ENCODE measurements around the gene ZDHHC12. TPM values are rescaled to one million over a fixed set of nuclear protein-coding genes. Genes with fewer than 3 reads are reported as not detected.
A peak's percentile ranks its signal among the peaks of the same experiment; 100 is the strongest.

The ZDHHC12 gene
- total RNA-seq, 4 donors from 2014 or later: 35.6 to 190 (median 123) TPM

GRCh38 chr9:128716581-128717254 is 7.2 kb downstream of the ZDHHC12 start:
- peak; percentile 42 for DNase-seq
- H3K27ac ChIP-seq: no peak overlapping the region
- H3K27me3 ChIP-seq: no peaks in the 10 kb centered on the region
- H3K36me3 ChIP-seq: no peaks in the 10 kb centered on the region
- no peaks in the 10 kb centered on the region for H3K9me3 ChIP-seq
- intact Hi-C loops (cut with DNase I; ENCODE audit: low total_unique reads) (no loop called here), in situ Hi-C loops (cut with MboI; ENCODE audit: low pct_ligation_motif_present in 1 of 4, low pct_unique_long_range_greater_than_20kb in 1 of 4, low sequenced_read_pairs in 3 of 4) (no loop called here)
- H3K4me3 ChIP-seq: no peak overlapping the region
- no peak for TF ChIP-seq POLR2AphosphoS5 (IDR thresholded peaks at IDR 0.05)
- TF ChIP-seq EP300 (IDR thresholded peaks at IDR 0.05; ENCODE audit: low read depth): no peak
- TF ChIP-seq CTCF (IDR thresholded peaks at IDR 0.05): no peak
- TF ChIP-seq POLR2A (IDR thresholded peaks at IDR 0.05): no peak
- no peaks in the 10 kb centered on the region for H3K4me1 ChIP-seq
- 74 to 80% methylated on average over 5 to 7 of the region's 7 CpGs for WGBS, 2 donors (ENCODE audit: low coverage in 1 of 2)

- WGBS, 2 donors (ENCODE audit: low coverage in 1 of 2): 86% methylated on average over 5 of the region's 6 CpGs; no CpG with 5 or more reads in 1 of the 2 donors
- intact Hi-C loops (cut with DNase I; ENCODE audit: low total_unique reads) (no loop called here), in situ Hi-C loops (cut with MboI; ENCODE audit: low pct_ligation_motif_present in 1 of 4, low pct_unique_long_range_greater_than_20kb in 1 of 4, low sequenced_read_pairs in 3 of 4) (no loop called here)
- H3K27me3 ChIP-seq: no peaks in the 10 kb centered on the region
- DNase-seq: no peak
- H3K9me3 ChIP-seq: no peaks in the 10 kb centered on the region
- no peak overlapping the region for H3K27ac ChIP-seq
- TF ChIP-seq CTCF (IDR thresholded peaks at IDR 0.05): no peak
- no peak for TF ChIP-seq POLR2AphosphoS5 (IDR thresholded peaks at IDR 0.05)
- no peak for TF ChIP-seq EP300 (IDR thresholded peaks at IDR 0.05; ENCODE audit: low read depth)
- no peak for TF ChIP-seq POLR2A (IDR thresholded peaks at IDR 0.05)
- no peaks in the 10 kb centered on the region for H3K4me1 ChIP-seq
- no peak overlapping the region for H3K4me3 ChIP-seq
- no peaks in the 10 kb centered on the region for H3K36me3 ChIP-seq
These were observed 8.5 kb downstream of the ZDHHC12 start for GRCh38 chr9:128715436-128715750.

- Histone ChIP-seq H3K27ac (no peak overlapping the region), H3K9me3 (no peaks in the 10 kb centered on the region), H3K27me3 (no peaks in the 10 kb centered on the region), H3K36me3 (no peaks in the 10 kb centered on the region), H3K4me3 (no peak overlapping the region), H3K4me1 (no peaks in the 10 kb centered on the region)
- WGBS, 2 donors (ENCODE audit: low coverage in 1 of 2): 91 to 92% methylated on average over 8 to 24 of the region's 24 CpGs
- DNase-seq: no peak
- intact Hi-C loops (cut with DNase I; ENCODE audit: low total_unique reads) (no loop called here), in situ Hi-C loops (cut with MboI; ENCODE audit: low pct_ligation_motif_present in 1 of 4, low pct_unique_long_range_greater_than_20kb in 1 of 4, low sequenced_read_pairs in 3 of 4) (no loop called here)
- no peak for TF ChIP-seq POLR2A (IDR thresholded peaks at IDR 0.05)
- TF ChIP-seq POLR2AphosphoS5 (IDR thresholded peaks at IDR 0.05): no peak
These were observed 9.1 kb downstream of the ZDHHC12 start for GRCh38 chr9:128714586-128715435.

GRCh38 chr9:128713941-128714573 is 9.9 kb downstream of the ZDHHC12 start:
- Histone ChIP-seq H3K36me3 (no peaks in the 10 kb centered on the region), H3K27me3 (no peaks in the 10 kb centered on the region), H3K27ac (no peak overlapping the region), H3K4me1 (no peaks in the 10 kb centered on the region), H3K9me3 (no peaks in the 10 kb centered on the region), H3K4me3 (no peak overlapping the region)
- intact Hi-C loops (cut with DNase I; ENCODE audit: low total_unique reads) (no loop called here), in situ Hi-C loops (cut with MboI; ENCODE audit: low pct_ligation_motif_present in 1 of 4, low pct_unique_long_range_greater_than_20kb in 1 of 4, low sequenced_read_pairs in 3 of 4) (no loop called here)
- no peak for TF ChIP-seq POLR2A (IDR thresholded peaks at IDR 0.05)
- no peak for TF ChIP-seq POLR2AphosphoS5 (IDR thresholded peaks at IDR 0.05)
- TF ChIP-seq EP300 (IDR thresholded peaks at IDR 0.05; ENCODE audit: low read depth): no peak
- TF ChIP-seq CTCF (IDR thresholded peaks at IDR 0.05): no peak
- DNase-seq: no peak
- WGBS, 2 donors (ENCODE audit: low coverage in 1 of 2): 93% methylated on average over 19 of the region's 19 CpGs; no CpG with 5 or more reads in 1 of the 2 donors
